BLaER1 (cell line): ENCODE data around the gene ZNF282.

Experiments
- H3K27ac ChIP-seq: shearing (Covaris generic); formaldehyde crosslinking; 2 replicates; pipeline ENCODE4 v1.8.1; 2022
- H3K27me3 ChIP-seq: shearing (Covaris generic); formaldehyde crosslinking; 2 replicates; pipeline ENCODE4 v1.8.1; 2022
- H3K36me3 ChIP-seq: shearing (Covaris generic); formaldehyde crosslinking; 2 replicates; pipeline ENCODE4 v1.8.1; 2022
- H3K4me1 ChIP-seq: shearing (Covaris generic); formaldehyde crosslinking; 2 replicates; pipeline ENCODE4 v1.8.1; 2022
- H3K4me2 ChIP-seq: shearing (Covaris generic); formaldehyde crosslinking; 2 replicates; pipeline ENCODE4 v1.8.1; 2022
- H3K4me3 ChIP-seq: shearing (Covaris generic); formaldehyde crosslinking; 2 replicates; pipeline ENCODE4 v1.8.1; 2022
- H3K9ac ChIP-seq: shearing (Covaris generic); formaldehyde crosslinking; 2 replicates; pipeline ENCODE4 v1.8.1; 2022
- H3K9me3 ChIP-seq: shearing (Covaris generic); formaldehyde crosslinking; 2 replicates; pipeline ENCODE4 v1.8.1; 2022
- H4K20me1 ChIP-seq: shearing (Covaris generic); formaldehyde crosslinking; 2 replicates; pipeline ENCODE4 v1.8.1; 2022
- Cebpa-rat ChIP-seq: shearing (Covaris generic); IDR thresholded peaks from 2 replicates; pipeline ENCODE4 v1.8.1; 2022

The ZNF282 gene

GRCh38 chr7:149188637-149189259 is 6.6 kb upstream of the ZNF282 start:
- H3K27me3 ChIP-seq: no peaks in the 10 kb centered on the region
- H3K9ac ChIP-seq: no peak overlapping the region
- H3K4me1 ChIP-seq: no peaks in the 10 kb centered on the region
- no peak for TF ChIP-seq Cebpa-rat
- H3K4me3 ChIP-seq: no peak overlapping the region
- H3K27ac ChIP-seq: no peak overlapping the region
- no peak overlapping the region for H3K4me2 ChIP-seq
- no peaks in the 10 kb centered on the region for H3K9me3 ChIP-seq
- H3K36me3 ChIP-seq: peaks cover 6% of the 10 kb centered on the region
- H4K20me1 ChIP-seq: no peaks in the 10 kb centered on the region

GRCh38 chr7:149191851-149192250 is 3.5 kb upstream of the ZNF282 start:
- Histone ChIP-seq H3K4me2 (peak overlapping the region; percentile 55), H3K36me3 (no peaks in the 10 kb centered on the region), H3K27ac (no peak overlapping the region), H3K27me3 (no peaks in the 10 kb centered on the region), H3K4me3 (no peak overlapping the region), H3K9me3 (no peaks in the 10 kb centered on the region), H4K20me1 (peaks cover 14% of the 10 kb centered on the region), H3K4me1 (peaks cover 12% of the 10 kb centered on the region), H3K9ac (no peak overlapping the region)
- no peak for TF ChIP-seq Cebpa-rat

- Histone ChIP-seq H3K4me2 (peak overlapping the region; percentile 97), H3K9me3 (no peaks in the 10 kb centered on the region), H3K27ac (peak overlapping the region; percentile 96), H3K4me3 (peak overlapping the region; percentile 99), H3K4me1 (peaks cover 20% of the 10 kb centered on the region), H3K36me3 (peaks cover 23% of the 10 kb centered on the region), H3K27me3 (no peaks in the 10 kb centered on the region), H3K9ac (peak overlapping the region; percentile 98), H4K20me1 (peaks cover 44% of the 10 kb centered on the region)
- no peak for TF ChIP-seq Cebpa-rat
Observed at GRCh38 chr7:149194799-149195179, 557 bp upstream of the ZNF282 start.

- Histone ChIP-seq H3K4me2 (peak overlapping the region; percentile 97), H3K27me3 (no peaks in the 10 kb centered on the region), H3K4me1 (peaks cover 20% of the 10 kb centered on the region), H4K20me1 (peaks cover 58% of the 10 kb centered on the region), H3K27ac (peak overlapping the region; percentile 96), H3K36me3 (peaks cover 37% of the 10 kb centered on the region), H3K9me3 (no peaks in the 10 kb centered on the region), H3K4me3 (peak overlapping the region; percentile 99), H3K9ac (peak overlapping the region; percentile 98)
- no peak for TF ChIP-seq Cebpa-rat
Observed at GRCh38 chr7:149196151-149196704, 882 bp downstream of the ZNF282 start.

DNA sequence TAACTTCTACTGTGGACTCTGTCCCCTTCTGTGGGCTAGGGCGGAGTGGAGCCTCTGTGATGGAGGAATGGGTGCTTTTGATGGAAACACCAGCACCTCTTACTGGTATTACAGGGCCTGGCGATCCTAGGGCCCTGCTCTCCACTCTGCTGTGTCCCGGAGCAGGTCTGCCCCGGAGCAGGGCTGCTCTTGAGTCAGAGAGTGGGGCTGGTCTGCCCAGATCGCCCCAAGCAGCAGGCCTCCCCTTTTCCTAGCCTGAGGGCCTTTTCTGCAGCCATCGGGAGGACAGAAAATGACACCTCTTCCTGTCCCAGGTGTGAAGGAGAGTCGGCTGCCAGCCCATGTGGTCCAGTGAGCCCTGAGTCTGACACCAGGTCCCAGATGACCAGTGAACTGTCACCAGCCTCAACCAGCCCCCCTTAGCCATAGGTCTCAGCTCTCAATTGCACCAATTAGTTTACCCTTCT is 1.4 kb downstream of the ZNF282 start:
- Histone ChIP-seq H3K36me3 (peaks cover 42% of the 10 kb centered on the region), H3K27ac (peak overlapping the region; percentile 96), H3K4me3 (peak overlapping the region; percentile 99), H3K9me3 (no peaks in the 10 kb centered on the region), H3K9ac (peak overlapping the region; percentile 98), H4K20me1 (peaks cover 63% of the 10 kb centered on the region), H3K4me1 (peaks cover 20% of the 10 kb centered on the region), H3K27me3 (no peaks in the 10 kb centered on the region), H3K4me2 (peak overlapping the region; percentile 97)
- no peak for TF ChIP-seq Cebpa-rat

DNA sequence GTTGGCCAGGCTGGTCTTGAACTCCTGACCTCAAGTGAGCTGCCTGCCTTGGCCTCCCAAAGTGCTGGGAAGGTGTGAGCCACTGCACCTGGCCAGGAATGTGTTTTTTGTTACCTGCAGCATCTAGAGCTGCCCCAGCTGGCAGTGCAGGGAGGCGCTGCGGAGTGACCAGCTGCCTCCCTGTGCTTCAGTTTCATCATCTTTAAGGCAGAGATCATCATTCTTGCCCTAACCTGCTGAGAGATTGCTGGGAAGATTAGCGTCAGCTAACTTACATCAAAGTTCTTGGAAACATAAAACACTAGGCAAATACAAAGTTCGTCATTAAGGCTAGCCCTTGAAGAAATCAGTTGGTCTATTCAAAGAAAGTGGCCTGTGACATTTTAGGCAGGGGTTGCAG is 2.3 kb downstream of the ZNF282 start:
- peak overlapping the region; percentile 97; the same call in 1 of the 2 replicates for H3K4me2 ChIP-seq
- H3K36me3 ChIP-seq: peaks cover 52% of the 10 kb centered on the region
- TF ChIP-seq Cebpa-rat: no peak
- H3K9ac ChIP-seq: no peak overlapping the region
- H3K27ac ChIP-seq: no peak overlapping the region
- H3K9me3 ChIP-seq: no peaks in the 10 kb centered on the region
- H3K4me3 ChIP-seq: no peak overlapping the region
- peaks cover 72% of the 10 kb centered on the region for H4K20me1 ChIP-seq
- H3K4me1 ChIP-seq: peaks cover 20% of the 10 kb centered on the region
- no peaks in the 10 kb centered on the region for H3K27me3 ChIP-seq

GRCh38 chr7:149198161-149198816 is 2.9 kb downstream of the ZNF282 start:
- Histone ChIP-seq H3K9me3 (no peaks in the 10 kb centered on the region), H3K4me1 (peaks cover 20% of the 10 kb centered on the region), H3K9ac (no peak overlapping the region), H3K4me3 (no peak overlapping the region), H4K20me1 (peaks cover 79% of the 10 kb centered on the region), H3K27ac (no peak overlapping the region), H3K36me3 (peaks cover 58% of the 10 kb centered on the region), H3K4me2 (no peak overlapping the region), H3K27me3 (no peaks in the 10 kb centered on the region)
- no peak for TF ChIP-seq Cebpa-rat

DNA sequence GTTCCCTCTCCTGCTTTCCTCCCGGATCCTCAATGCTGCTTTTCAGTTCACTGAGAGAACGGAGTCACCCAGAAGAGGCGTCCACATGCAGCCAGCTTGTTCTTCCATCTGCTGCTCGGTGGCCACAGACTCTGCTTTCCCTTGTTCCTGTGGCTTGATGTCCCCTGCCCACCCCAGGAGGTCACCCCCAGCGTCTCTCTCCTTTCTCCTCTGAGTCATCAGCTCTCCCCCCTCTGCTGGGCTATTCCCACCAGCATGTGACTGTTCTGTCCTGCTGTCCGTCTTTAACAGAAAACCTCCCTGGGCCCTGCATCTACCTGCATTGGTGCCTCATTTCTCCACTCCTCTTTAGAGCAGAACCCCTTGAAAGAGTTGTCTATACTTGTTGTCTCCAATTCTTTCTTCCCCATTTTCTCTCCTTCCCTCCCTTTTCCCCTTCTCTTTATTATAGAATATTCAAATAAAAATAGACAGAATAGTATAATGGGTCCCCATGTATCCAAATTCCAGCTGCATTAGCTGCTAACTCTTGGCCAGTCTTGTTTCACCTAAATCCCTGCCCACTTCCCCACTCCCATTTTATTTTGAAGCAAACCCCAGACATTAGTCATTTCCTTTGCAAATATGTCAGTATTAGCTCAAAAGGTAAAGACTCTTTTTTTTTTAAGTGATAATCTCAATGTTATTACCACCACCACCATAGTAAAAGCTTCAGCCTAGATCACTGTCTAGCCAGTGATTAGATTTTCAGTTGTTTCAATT is 4.1 kb downstream of the ZNF282 start:
- Histone ChIP-seq H3K4me1 (peaks cover 20% of the 10 kb centered on the region), H3K4me3 (no peak overlapping the region), H3K27me3 (no peaks in the 10 kb centered on the region), H4K20me1 (peaks cover 90% of the 10 kb centered on the region), H3K27ac (no peak overlapping the region), H3K9ac (no peak overlapping the region), H3K9me3 (no peaks in the 10 kb centered on the region), H3K36me3 (peaks cover 69% of the 10 kb centered on the region), H3K4me2 (no peak overlapping the region)
- no peak for TF ChIP-seq Cebpa-rat

- Histone ChIP-seq H3K9me3 (no peaks in the 10 kb centered on the region), H3K36me3 (peaks cover 100% of the 10 kb centered on the region), H3K27me3 (no peaks in the 10 kb centered on the region), H3K4me3 (no peak overlapping the region), H4K20me1 (peaks cover 100% of the 10 kb centered on the region), H3K9ac (no peak overlapping the region), H3K4me2 (no peak overlapping the region), H3K27ac (no peak overlapping the region), H3K4me1 (no peaks in the 10 kb centered on the region)
- TF ChIP-seq Cebpa-rat: no peak
Observed at GRCh38 chr7:149202831-149203231, 7.5 kb downstream of the ZNF282 start.
